Stimulated activated naive CD8-positive, alpha-beta T cell treated with anti-CD3 and anti-CD28 coated beads, Interleukin-15, amount 100 ng/mL, for 72 hours (primary cell): ENCODE results near the gene TFB1M.
"Not testable (repeated sequence)": the region's sequence is repeated elsewhere in the genome, so short reads cannot be mapped to it uniquely, and the experiment has no call there.

Experiments
- ATAC-seq: fragments of 150-1000 bp; cut with Tn5 transposase; 2 replicates; pipeline ENCODE4 v1.10.0; 2021; ENCODE audit warnings: mild to moderate bottlenecking, moderate library complexity
- DNase-seq, 2 donors: peaks; one replicate each; pipeline ENCODE4 v3.0.0; 2021 to 2022
- H3K27ac Mint-ChIP-seq, 2 donors: one replicate each; pipeline ENCODE4 v1.8.0; 2022; ENCODE audit warnings: mild to moderate bottlenecking in 2 of 2, mixed read lengths in 2 of 2, moderate library complexity in 2 of 2
- H3K27me3 Mint-ChIP-seq: one replicate; pipeline ENCODE4 v1.8.0; 2022; ENCODE audit warnings: mixed read lengths
- H3K4me1 Mint-ChIP-seq: one replicate; pipeline ENCODE4 v1.8.0; 2022; ENCODE audit warnings: mild to moderate bottlenecking, mixed read lengths
- H3K4me3 Mint-ChIP-seq, 2 donors: one replicate each; pipeline ENCODE4 v1.8.0; 2022; ENCODE audit warnings: mild to moderate bottlenecking in 2 of 2, mixed read lengths in 2 of 2, moderate library complexity in 1 of 2
- H3K9me3 Mint-ChIP-seq, 2 donors: one replicate each; pipeline ENCODE4 v1.8.0; 2022; ENCODE audit warnings: mixed read lengths in 2 of 2

TFB1M gene

DNA sequence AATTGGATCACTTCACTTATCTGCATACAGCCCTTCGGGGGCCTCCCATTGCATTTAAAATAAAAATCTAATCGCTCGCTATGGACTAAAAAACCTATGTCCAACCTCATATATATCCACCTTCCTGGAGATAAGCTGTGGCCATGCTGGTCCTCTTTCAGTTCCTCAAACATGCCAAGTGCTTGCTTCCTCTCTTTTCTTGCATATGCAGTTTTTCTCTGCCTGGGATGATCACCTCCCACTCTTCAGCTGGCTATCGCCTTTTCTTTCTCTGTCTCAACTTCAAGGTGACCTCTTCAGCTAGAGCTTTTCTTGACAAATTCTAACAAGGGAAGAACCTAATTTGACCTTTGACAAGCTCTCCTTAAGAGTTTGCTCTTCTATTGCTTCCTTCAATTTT, 5.6 kb upstream of the TFB1M start:
- peaks cover 12% of the 10 kb centered on the region for H3K4me1 Mint-ChIP-seq
- no peak overlapping the region for H3K4me3 Mint-ChIP-seq
- peak overlapping the region in 1 of 2 donors; percentile 8 for H3K27ac Mint-ChIP-seq
- ATAC-seq: no peak
- H3K27me3 Mint-ChIP-seq: no peaks in the 10 kb centered on the region
- no peaks in the 10 kb centered on the region for H3K9me3 Mint-ChIP-seq
- DNase-seq: no peak

DNA sequence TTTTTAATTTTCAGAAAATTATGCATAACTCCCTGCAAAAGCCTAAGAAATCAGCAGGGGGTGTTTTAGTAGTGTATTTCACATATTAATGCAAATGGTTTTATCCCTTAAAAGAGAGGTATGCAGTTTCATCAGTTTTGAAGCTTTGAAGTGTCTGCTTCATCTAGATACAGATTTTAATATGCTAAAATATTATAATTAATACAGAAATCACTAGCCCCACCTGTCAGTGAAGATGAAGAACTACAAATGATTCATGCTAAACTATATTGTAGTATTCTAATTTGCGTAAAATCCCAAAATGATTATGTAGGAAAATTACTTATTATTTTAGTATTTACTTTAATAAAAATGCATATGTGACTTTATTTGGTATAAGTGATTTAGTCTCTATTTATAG, 2.9 kb upstream of the TFB1M start:
- Mint-ChIP-seq H3K4me3 (no peak overlapping the region), H3K27me3 (no peaks in the 10 kb centered on the region), H3K27ac (no peak overlapping the region), H3K9me3 (no peaks in the 10 kb centered on the region), H3K4me1 (peaks cover 27% of the 10 kb centered on the region)
- ATAC-seq (no peak), DNase-seq (no peak)

DNA sequence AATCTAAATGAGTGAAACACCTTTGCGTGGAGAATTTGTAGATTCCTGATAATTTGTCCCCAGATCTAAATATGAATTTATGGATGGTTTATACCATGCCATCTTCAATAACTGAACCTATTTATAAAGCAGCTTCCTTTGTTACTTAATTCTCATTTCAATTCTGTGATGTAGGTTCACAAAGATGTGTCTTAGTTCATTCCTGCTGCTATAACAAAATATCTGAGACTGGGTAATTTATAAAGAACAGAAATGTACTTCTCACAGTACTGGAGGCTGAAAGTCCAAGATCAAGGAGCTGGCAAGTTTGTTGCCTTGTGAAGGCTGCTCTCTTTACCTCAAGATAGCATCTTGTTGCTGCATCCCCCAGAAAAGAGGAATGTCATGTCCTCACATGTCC, 2.1 kb upstream of the TFB1M start:
- H3K4me1 Mint-ChIP-seq: peaks cover 34% of the 10 kb centered on the region
- H3K27ac Mint-ChIP-seq: no peak overlapping the region
- ATAC-seq (no peak), DNase-seq (no peak)
- H3K4me3 Mint-ChIP-seq: no peak overlapping the region
- no peaks in the 10 kb centered on the region for H3K9me3 Mint-ChIP-seq
- no peaks in the 10 kb centered on the region for H3K27me3 Mint-ChIP-seq

DNA sequence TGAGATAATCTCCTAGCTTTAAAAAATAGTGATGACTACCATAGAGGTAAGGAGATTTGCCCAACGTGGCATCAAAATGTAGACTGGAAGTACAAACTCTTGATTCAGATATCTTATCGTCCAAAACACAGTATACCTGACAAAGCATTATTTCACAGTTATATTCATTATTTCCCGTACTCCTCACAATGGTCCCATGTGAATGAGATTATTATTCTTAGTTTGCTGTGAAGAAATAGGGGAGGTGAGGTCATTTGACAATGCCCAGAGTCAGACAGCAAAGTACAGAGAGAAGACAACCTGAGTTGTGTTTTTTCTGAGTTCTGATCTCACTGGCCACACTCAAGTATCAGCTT, 1.2 kb upstream of the TFB1M start:
- Mint-ChIP-seq H3K4me1 (peaks cover 37% of the 10 kb centered on the region), H3K4me3 (peak overlapping the region; percentile 95), H3K27me3 (no peaks in the 10 kb centered on the region), H3K9me3 (no peaks in the 10 kb centered on the region), H3K27ac (peak overlapping the region in 1 of 2 donors; percentile 97)
- ATAC-seq (no peak), DNase-seq (no peak)

DNA sequence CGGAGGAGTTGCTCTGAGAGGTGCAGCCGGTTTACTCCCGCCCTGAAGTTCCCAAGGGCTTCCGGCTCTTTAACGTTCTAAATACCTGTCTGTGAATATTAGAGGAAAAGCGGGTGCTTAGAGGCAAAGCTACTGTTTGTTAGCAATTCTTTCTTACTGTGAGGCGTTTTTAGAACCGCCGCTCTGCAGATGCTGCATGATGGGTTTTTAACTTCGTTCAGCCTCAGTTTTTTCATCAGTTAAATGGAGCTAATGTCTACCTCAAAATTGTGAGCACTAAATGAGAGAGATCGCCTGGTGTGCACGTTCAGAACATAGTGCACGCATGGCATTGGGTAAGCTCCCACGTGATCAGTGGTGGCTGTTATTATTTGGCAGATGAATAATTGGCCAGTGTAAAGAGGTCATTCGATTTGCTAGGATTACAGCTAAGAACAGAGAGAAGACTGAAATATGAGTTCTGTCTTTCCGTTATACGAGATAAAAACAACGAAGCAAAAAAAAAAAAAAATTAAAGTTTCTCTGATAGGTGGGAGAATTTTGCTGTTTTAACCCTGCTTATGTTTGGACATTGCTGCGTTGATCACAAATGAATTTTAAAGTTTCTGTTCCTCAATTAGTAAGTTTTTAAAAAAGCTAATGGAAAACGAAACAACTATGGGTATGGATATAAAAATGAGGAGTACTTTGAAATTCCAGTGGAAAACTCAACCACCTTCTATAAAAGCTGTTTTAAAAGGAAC, 660 bp upstream of the TFB1M start:
- DNase-seq (peak in 1 of 2 donors; percentile 74), ATAC-seq (peak; percentile 76)
- H3K4me3 Mint-ChIP-seq: peak overlapping the region; percentile 95
- H3K4me1 Mint-ChIP-seq: peaks cover 42% of the 10 kb centered on the region
- no peaks in the 10 kb centered on the region for H3K9me3 Mint-ChIP-seq
- peak overlapping the region; percentile 97 to 98 for H3K27ac Mint-ChIP-seq
- H3K27me3 Mint-ChIP-seq: no peaks in the 10 kb centered on the region

DNA sequence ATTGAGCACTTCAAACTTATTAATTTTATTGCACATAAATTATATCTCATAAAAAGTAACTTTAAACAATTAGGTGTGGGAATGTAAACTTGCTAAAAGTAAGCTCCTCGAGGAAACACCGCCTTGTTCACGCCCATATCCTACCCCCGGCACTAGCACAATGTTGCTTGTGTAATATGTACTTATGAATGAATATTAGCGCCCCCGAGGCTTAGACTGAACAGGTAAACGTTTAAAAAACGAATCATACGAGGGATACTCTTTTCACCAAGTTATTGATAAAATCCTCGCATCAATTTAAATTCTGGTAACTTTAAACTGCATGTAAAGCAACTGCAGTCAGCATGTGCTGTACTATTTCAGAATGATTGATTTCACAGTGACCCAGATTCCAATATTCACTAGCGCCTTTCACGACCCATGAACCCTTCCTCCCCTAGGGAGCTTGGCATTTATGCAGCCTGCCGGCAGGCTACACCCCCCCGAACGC, 637 bp downstream of the TFB1M start:
- peak overlapping the region; percentile 97 to 98 for H3K27ac Mint-ChIP-seq
- peak overlapping the region; percentile 95 for H3K4me3 Mint-ChIP-seq
- DNase-seq (no peak), ATAC-seq (peak; percentile 21)
- no peaks in the 10 kb centered on the region for H3K9me3 Mint-ChIP-seq
- no peaks in the 10 kb centered on the region for H3K27me3 Mint-ChIP-seq
- peaks cover 42% of the 10 kb centered on the region for H3K4me1 Mint-ChIP-seq

DNA sequence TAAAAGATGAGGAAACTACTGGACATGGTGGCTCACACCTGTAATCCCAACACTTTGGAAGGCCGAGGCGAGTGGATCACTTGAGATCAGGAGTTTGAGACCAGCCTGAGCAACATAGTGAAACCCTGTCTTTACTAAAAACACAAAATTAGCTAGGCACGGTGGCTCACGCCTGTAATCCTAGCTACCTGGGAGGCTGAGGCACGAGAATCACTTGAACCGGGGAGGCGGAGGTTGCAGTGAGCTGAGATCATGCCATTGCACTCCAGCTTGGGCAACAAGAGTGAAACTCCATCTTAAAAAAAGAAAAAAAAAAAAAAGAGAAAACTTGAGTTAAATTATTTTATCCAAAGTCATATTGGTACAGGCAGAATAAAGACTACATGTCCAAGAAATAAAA, 1.3 kb downstream of the TFB1M start:
- Mint-ChIP-seq H3K4me3 (peak overlapping the region; percentile 95), H3K4me1 (peaks cover 46% of the 10 kb centered on the region)
- not testable (repeated sequence) for DNase-seq, H3K27me3 Mint-ChIP-seq, ATAC-seq, H3K9me3 Mint-ChIP-seq, H3K27ac Mint-ChIP-seq

DNA sequence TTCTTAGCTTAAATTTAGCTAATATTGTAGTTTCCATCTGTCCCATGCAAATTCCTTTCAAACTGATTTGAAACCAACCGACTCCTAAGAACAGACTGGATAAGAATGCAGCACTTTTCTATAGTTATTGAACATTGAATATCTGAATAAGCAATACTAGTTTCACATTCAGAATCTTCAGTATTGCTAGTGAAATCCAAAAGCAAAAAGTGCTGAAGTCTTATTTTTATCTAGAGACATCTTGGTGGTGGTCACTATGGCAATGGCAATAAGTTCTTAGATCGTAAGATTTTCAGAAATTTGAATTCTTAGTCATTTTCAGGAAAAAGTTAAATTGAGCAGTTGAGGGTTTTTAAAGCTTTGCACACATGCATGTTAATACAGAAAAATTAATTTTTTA, 2.7 kb downstream of the TFB1M start:
- H3K27me3 Mint-ChIP-seq: no peaks in the 10 kb centered on the region
- no peak overlapping the region for H3K4me3 Mint-ChIP-seq
- H3K4me1 Mint-ChIP-seq: peaks cover 47% of the 10 kb centered on the region

DNA sequence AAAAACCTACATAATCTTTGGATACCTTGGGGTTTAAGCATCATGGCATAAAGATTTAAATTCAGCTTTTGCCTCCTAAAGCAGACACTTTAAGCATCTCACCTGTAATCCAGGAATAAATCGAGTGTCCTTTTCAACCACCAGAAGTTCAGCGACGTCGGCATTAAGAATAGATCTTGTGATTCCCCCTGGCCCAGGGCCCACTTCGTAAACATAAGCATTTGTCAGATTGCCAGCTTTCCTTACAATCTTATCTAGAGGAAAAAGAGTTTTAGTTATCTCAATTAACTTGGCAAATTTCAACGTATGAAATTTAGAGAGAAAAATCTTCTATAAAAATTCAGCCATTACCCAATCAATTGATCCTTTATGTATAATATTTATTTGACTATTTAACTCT, 3.2 kb downstream of the TFB1M start:
- no peak overlapping the region for H3K27ac Mint-ChIP-seq
- H3K27me3 Mint-ChIP-seq: no peaks in the 10 kb centered on the region
- no peak overlapping the region for H3K4me3 Mint-ChIP-seq
- DNase-seq (no peak), ATAC-seq (no peak)
- H3K9me3 Mint-ChIP-seq: no peaks in the 10 kb centered on the region
- H3K4me1 Mint-ChIP-seq: peaks cover 47% of the 10 kb centered on the region

More for the DNA sequence above, 2.7 kb downstream of the TFB1M start:
- no peak for DNase-seq
- Mint-ChIP-seq H3K9me3 (no peaks in the 10 kb centered on the region), H3K27ac (no peak overlapping the region)
- ATAC-seq: no peak

DNA sequence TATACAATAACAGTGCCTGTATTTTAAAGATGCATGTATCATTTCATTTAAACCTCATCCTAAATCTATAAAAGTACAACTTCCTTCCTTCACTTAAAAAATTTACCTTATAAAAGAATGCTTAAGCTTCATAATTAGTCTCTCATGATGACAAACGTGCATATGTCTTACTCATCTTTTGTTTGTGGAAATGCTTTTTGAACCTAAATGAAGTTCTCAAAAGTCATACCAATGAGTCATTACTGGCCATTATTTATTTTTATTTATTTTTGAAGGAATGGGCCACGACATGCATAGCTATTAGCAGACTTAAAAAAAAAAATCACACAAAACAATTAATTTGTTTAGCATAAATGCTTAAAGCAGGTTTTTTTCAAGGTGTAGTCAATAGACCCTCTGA, 3.7 kb downstream of the TFB1M start:
- Mint-ChIP-seq H3K27ac (no peak overlapping the region), H3K27me3 (no peaks in the 10 kb centered on the region), H3K4me3 (no peak overlapping the region), H3K9me3 (no peaks in the 10 kb centered on the region), H3K4me1 (peaks cover 47% of the 10 kb centered on the region)
- DNase-seq (no peak), ATAC-seq (no peak)

DNA sequence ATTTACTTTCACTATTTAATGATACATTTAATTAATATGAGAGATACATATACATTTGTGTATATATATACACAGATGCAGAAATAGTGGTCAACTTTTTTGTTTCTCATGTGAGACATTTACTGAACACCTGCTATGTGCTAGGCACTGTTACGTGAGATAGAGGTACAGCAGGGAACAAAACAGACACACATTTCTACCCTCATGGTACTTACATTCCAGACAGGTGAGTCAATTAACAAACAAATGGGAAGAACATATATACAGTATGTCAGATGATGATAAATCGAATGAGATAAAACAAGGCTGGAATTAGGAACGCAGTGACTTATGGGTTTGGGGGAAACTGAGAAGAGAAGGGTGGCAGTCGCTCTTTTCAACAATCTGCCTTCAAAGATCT, 5.1 kb downstream of the TFB1M start:
- no peaks in the 10 kb centered on the region for H3K9me3 Mint-ChIP-seq
- H3K4me1 Mint-ChIP-seq: peaks cover 37% of the 10 kb centered on the region
- peak overlapping the region; percentile 61 to 62 for H3K27ac Mint-ChIP-seq
- H3K4me3 Mint-ChIP-seq: no peak overlapping the region
- no peak for DNase-seq
- H3K27me3 Mint-ChIP-seq: no peaks in the 10 kb centered on the region
- ATAC-seq: no peak

DNA sequence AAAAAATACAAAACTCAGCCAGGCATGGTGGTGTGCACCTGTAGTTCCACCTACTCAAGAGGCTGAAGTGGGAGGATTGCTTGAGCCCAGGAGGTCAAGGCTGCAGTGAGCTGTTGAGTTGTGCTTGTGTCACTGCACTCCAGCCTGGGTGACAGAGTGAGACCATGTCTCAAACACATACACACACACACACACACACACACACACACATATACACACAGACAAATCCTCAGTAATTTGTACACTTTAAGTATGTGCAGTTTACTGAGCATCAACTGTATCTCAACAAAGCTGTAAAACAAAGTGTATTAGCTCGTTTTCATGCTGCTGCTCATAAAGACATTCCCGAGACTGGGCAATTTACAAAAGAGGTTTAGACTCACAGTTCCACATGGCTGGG, 7.3 kb downstream of the TFB1M start:
- Mint-ChIP-seq H3K27me3 (no peaks in the 10 kb centered on the region), H3K9me3 (no peaks in the 10 kb centered on the region), H3K4me1 (peaks cover 24% of the 10 kb centered on the region), H3K4me3 (no peak overlapping the region), H3K27ac (no peak overlapping the region)
- ATAC-seq (peak; percentile 59), DNase-seq (no peak)

DNA sequence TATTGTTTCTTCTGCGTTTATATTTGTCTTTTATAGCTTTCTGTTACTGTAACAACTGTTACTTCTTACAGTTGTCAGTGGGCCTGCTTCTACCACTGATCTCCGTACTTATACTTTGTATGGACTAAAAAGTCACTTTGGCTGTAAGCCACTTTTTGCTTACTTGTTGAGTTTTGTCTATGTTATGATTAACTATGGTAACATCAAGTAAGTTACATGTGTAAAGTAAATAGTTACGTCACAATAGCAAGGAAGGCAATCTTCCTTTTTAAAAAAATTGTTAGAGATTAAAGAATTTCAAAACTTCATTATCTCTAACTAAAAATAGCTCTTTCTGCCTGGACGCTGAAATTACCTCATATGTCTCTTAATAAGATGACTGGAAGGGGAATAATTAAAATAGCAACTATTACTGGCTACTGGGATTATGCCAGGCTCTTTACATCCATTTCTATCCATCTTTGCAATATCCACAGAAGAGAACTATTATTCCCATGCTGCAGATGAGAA, 10.9 kb downstream of the TFB1M start:
- Mint-ChIP-seq H3K4me1 (peaks cover 5% of the 10 kb centered on the region), H3K9me3 (no peaks in the 10 kb centered on the region), H3K4me3 (no peak overlapping the region), H3K27ac (no peak overlapping the region), H3K27me3 (no peaks in the 10 kb centered on the region)
- DNase-seq: no peak
- no peak for ATAC-seq

DNA sequence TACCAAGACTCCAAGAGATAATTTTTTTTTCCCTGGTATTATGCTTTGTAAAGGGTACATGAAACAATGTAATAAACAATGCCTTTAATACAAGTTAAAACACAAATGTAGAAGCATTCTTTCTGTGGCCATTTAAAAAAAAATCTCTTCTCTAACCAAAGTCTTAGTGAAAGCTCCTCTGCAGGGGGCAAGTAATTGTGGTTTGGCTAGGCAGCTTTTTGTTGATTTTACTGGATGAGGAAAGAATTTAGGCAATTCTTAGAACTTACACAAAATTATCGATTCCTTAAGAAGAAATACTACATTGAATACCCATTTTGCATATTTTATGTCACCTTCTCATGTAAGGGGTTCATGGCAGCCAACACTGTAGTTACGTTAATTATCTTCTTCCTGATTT, 12.4 kb downstream of the TFB1M start:
- ATAC-seq: no peak
- no peak overlapping the region for H3K27ac Mint-ChIP-seq
- no peak for DNase-seq
- no peaks in the 10 kb centered on the region for H3K27me3 Mint-ChIP-seq
- no peaks in the 10 kb centered on the region for H3K4me1 Mint-ChIP-seq
- H3K4me3 Mint-ChIP-seq: no peak overlapping the region
- no peaks in the 10 kb centered on the region for H3K9me3 Mint-ChIP-seq

DNA sequence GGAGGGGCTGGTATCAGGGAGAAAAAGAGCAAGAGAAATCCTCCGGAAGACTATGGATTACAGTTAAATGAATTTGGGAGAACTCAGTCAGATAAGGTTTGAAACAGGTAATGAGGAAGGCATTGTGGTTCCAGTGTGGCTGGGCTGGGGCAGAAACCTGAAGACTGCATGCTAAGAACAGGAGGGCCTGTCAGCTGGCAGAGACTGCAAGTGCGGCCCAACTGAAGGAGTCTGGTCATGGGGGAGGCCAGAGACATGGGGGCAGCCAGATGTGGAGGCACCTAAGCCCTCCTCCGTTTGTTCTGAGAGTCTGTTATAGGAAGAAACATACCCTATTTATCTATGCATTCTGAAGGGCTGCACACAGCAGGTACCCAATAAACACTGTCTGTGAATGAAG, 16.6 kb downstream of the TFB1M start:
- Mint-ChIP-seq H3K4me3 (no peak overlapping the region), H3K4me1 (no peaks in the 10 kb centered on the region), H3K27ac (peak overlapping the region in 1 of 2 donors; percentile 1), H3K27me3 (no peaks in the 10 kb centered on the region), H3K9me3 (no peaks in the 10 kb centered on the region)
- no peak for DNase-seq
- ATAC-seq: no peak

DNA sequence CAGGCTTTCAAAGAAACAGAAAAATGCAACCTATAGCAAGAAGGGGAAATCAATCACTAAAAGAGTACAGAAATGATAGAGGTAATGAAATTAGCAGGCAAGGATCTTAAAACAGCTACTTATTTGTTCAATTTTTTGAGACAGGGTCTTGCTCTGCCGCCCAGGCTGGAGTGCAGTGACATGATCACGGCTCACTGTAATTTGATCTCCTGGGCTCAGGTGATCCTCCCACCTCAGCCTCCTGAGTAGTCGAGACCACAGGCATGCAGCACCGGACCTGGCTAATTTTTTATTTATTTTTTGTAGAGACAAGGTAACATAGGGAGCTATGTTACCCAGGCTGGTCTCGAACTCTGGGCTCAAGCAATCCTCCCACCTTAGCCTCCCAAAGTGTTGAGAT, 21.6 kb downstream of the TFB1M start:
- H3K27me3 Mint-ChIP-seq: no peaks in the 10 kb centered on the region
- no peak overlapping the region for H3K27ac Mint-ChIP-seq

DNA sequence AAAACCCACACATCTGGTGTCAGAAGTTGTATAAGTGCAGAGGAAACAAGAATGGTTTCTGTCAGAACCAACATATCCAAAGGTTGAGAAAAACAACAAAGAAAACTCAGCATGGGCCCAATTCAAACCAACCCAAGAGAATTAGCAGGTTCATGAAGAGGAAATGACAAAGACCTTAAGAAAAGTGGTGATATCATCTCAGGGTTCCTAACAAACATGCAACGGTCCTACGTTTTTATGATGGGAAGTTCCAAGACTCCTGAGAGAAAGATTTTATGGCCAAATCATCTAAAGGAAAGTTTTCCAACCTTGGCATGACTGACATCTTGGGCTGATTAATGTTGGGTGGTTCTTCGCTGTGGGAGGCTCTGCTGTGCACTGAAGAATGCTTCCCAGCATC, 23.0 kb downstream of the TFB1M start:
- Mint-ChIP-seq H3K27ac (no peak overlapping the region), H3K9me3 (no peaks in the 10 kb centered on the region), H3K4me3 (no peak overlapping the region), H3K27me3 (no peaks in the 10 kb centered on the region), H3K4me1 (peaks cover 9% of the 10 kb centered on the region)
- ATAC-seq (no peak), DNase-seq (no peak)

More for the DNA sequence above, 21.6 kb downstream of the TFB1M start:
- H3K9me3 Mint-ChIP-seq: no peaks in the 10 kb centered on the region
- DNase-seq: no peak
- ATAC-seq: no peak
- H3K4me3 Mint-ChIP-seq: no peak overlapping the region
- peaks cover 9% of the 10 kb centered on the region for H3K4me1 Mint-ChIP-seq
